Fibroblast of lung (primary cell): ENCODE data around the gene CADPS. TPM values are rescaled to one million over a fixed set of nuclear protein-coding genes. Genes with fewer than 3 reads are reported as not detected.
A peak's percentile ranks its signal among the peaks of the same experiment; 100 is the strongest.

Experiments used
- DNase-seq, 2 donors: peaks; one replicate each; pipeline versions ENCODE4 v3.0.0 to v3.0.0-alpha.2; 2010; ENCODE audit warnings: low read depth in 2 of 2
- H2AFZ ChIP-seq: 2 replicates; pipeline ENCODE4 v1.5.1; 2012; ENCODE audit warnings: low read length, control low read depth, inconsistent platforms
- H3K27ac ChIP-seq: 2 replicates; pipeline ENCODE4 v1.5.1; 2011; ENCODE audit warnings: low read length, control low read depth; ENCODE audit not compliant: insufficient read depth
- H3K27me3 ChIP-seq: 2 replicates; pipeline ENCODE4 v1.5.1; 2011; ENCODE audit warnings: mild to moderate bottlenecking, low read length; ENCODE audit not compliant: control insufficient read depth, insufficient read depth
- H3K36me3 ChIP-seq: 2 replicates; pipeline ENCODE4 v1.5.1; 2011; ENCODE audit warnings: low read length; ENCODE audit not compliant: control insufficient read depth, insufficient read depth
- H3K4me1 ChIP-seq: 2 replicates; pipeline ENCODE4 v1.5.1; 2011; ENCODE audit warnings: low read length; ENCODE audit not compliant: control insufficient read depth, insufficient read depth; ENCODE audit errors: extremely low read depth
- H3K4me2 ChIP-seq: 2 replicates; pipeline ENCODE4 v1.5.1; 2011; ENCODE audit warnings: low read length, control low read depth; ENCODE audit not compliant: insufficient read depth; ENCODE audit errors: extremely low read depth
- H3K4me3 ChIP-seq, 4 experiments: fragments of 200-600 bp in 1 of 4; sonication (generic) in 1 of 4; replicated peaks in 1 of 4; 2 replicates each; pipeline ENCODE4 v1.5.1; 2011 to 2016; ENCODE audit warnings: low read length in 4 of 4, low read depth in 3 of 4, mild to moderate bottlenecking in 3 of 4, control low read depth in 2 of 4, inconsistent platforms in 1 of 4, mixed read lengths in 1 of 4; ENCODE audit not compliant: insufficient read depth in 1 of 4; ENCODE audit errors: control extremely low read depth in 1 of 4
- H3K79me2 ChIP-seq: 2 replicates; pipeline ENCODE4 v1.5.1; 2012; ENCODE audit warnings: mild to moderate bottlenecking, low read length, inconsistent platforms; ENCODE audit not compliant: control insufficient read depth, insufficient read depth
- H3K9ac ChIP-seq: 2 replicates; pipeline ENCODE4 v1.5.1; 2011; ENCODE audit warnings: mild to moderate bottlenecking, low read length, control low read depth; ENCODE audit not compliant: insufficient read depth
- H3K9me3 ChIP-seq: 2 replicates; pipeline ENCODE4 v1.5.1; 2012; ENCODE audit warnings: low read depth, low read length; ENCODE audit not compliant: control insufficient read depth, insufficient read depth
- H4K20me1 ChIP-seq: 2 replicates; pipeline ENCODE4 v1.5.1; 2011; ENCODE audit warnings: low read length; ENCODE audit not compliant: control insufficient read depth, insufficient read depth; ENCODE audit errors: extremely low read depth
- CTCF ChIP-seq, 2 donors: IDR thresholded peaks in 1 of 2; conservative IDR thresholded peaks in 1 of 2; 1 replicate in 1 of 2; 2 replicates in 1 of 2; pipeline ENCODE4 v1.5.1; 2011 to 2012; ENCODE audit warnings: low read length in 2 of 2, control low read depth in 1 of 2, inconsistent platforms in 1 of 2, low read depth in 1 of 2, mild to moderate bottlenecking in 1 of 2
- EZH2 ChIP-seq: IDR thresholded peaks from 2 replicates; pipeline ENCODE4 v1.5.1; 2012; ENCODE audit warnings: low read length, control low read depth, mild to moderate bottlenecking; ENCODE audit errors: missing control alignments
- polyA plus RNA-seq, 2 donors: library from polyadenylated mRNA; depleted of rRNA in 1 of 2; stranded (reverse) in 1 of 2; unstranded in 1 of 2; fragments of >200 nt; gene quantifications; 2 replicates each; pipeline ENCODE4 v1.2.1, GENCODE V29; 2011 to 2012; ENCODE audit warnings: missing spikeins in 1 of 2
- total RNA-seq: library from RNA; depleted of rRNA; stranded (reverse); fragments of >200 nt; gene quantifications from 2 replicates; pipeline ENCODE4 v1.2.1, GENCODE V29; 2014

The CADPS gene
- total and polyA plus RNA-seq, 2 donors (not counting 1 experiment from before 2014, with no cell fraction given), result 2.3 to 63.1 TPM

- TF ChIP-seq EZH2 (no peak), CTCF (conservative IDR thresholded peaks at IDR 0.05 in 1 of 2, IDR thresholded peaks at IDR 0.05 in 1 of 2; ENCODE audit: low read depth in 1 of 2, low read length in 2 of 2) (no peak)
- Histone ChIP-seq H3K4me2 (no peak overlapping the region), H3K9ac (no peak overlapping the region)
Measured at GRCh38 chr3:62885136-62885535, 9.9 kb upstream of the CADPS start.

GRCh38 chr3:62884096-62884870 lies 9.1 kb upstream of the CADPS start:
- no peak for TF ChIP-seq CTCF (conservative IDR thresholded peaks at IDR 0.05 in 1 of 2, IDR thresholded peaks at IDR 0.05 in 1 of 2; ENCODE audit: low read depth in 1 of 2, low read length in 2 of 2)
- no peak for TF ChIP-seq EZH2
- H3K9me3 ChIP-seq, result no peaks in the 10 kb centered on the region
- H2AFZ ChIP-seq, result no peak overlapping the region
- no peak overlapping the region for H3K4me2 ChIP-seq
- no peak overlapping the region for H3K4me3 ChIP-seq
- no peak overlapping the region for H3K9ac ChIP-seq
- H3K79me2 ChIP-seq, result no peaks in the 10 kb centered on the region
- no peaks in the 10 kb centered on the region for H3K27me3 ChIP-seq
- no peak for DNase-seq
- H3K27ac ChIP-seq, result no peak overlapping the region
- H3K36me3 ChIP-seq, result no peaks in the 10 kb centered on the region
- H3K4me1 ChIP-seq, result no peaks in the 10 kb centered on the region
- H4K20me1 ChIP-seq, result no peaks in the 10 kb centered on the region

More at GRCh38 chr3:62885136-62885535, 9.9 kb upstream of the CADPS start:
- no peak overlapping the region for H3K4me3 ChIP-seq
- H3K9me3 ChIP-seq, result no peaks in the 10 kb centered on the region
- no peak overlapping the region for H3K27ac ChIP-seq
- H3K27me3 ChIP-seq, result no peaks in the 10 kb centered on the region
- H3K36me3 ChIP-seq, result no peaks in the 10 kb centered on the region
- no peaks in the 10 kb centered on the region for H3K79me2 ChIP-seq
- no peak overlapping the region for H2AFZ ChIP-seq
- no peak for DNase-seq
- H4K20me1 ChIP-seq, result no peaks in the 10 kb centered on the region
- H3K4me1 ChIP-seq, result no peaks in the 10 kb centered on the region

- Histone ChIP-seq H3K4me1 (no peaks in the 10 kb centered on the region), H3K27ac (no peak overlapping the region), H3K79me2 (no peaks in the 10 kb centered on the region), H3K27me3 (no peaks in the 10 kb centered on the region), H3K4me3 (no peak overlapping the region), H4K20me1 (no peaks in the 10 kb centered on the region), H3K4me2 (no peak overlapping the region), H3K36me3 (no peaks in the 10 kb centered on the region), H3K9ac (no peak overlapping the region), H2AFZ (no peak overlapping the region), H3K9me3 (no peaks in the 10 kb centered on the region)
- no peak for TF ChIP-seq EZH2
- TF ChIP-seq CTCF (conservative IDR thresholded peaks at IDR 0.05 in 1 of 2, IDR thresholded peaks at IDR 0.05 in 1 of 2; ENCODE audit: low read depth in 1 of 2, low read length in 2 of 2), result no peak
- DNase-seq, result peak; percentile 29 to 56
Measured at GRCh38 chr3:62882676-62883200, 7.5 kb upstream of the CADPS start.
